DOHH2 (cell line): Measurements from ENCODE around the gene SMCO4.
"Not testable (repeated sequence)": the region's sequence is repeated elsewhere in the genome, so short reads cannot be mapped to it uniquely, and the experiment has no call there.

Experiments used
- H3F3A ChIP-seq: fragments of 200-600 bp; sonication (generic), shearing (Covaris generic); 2 replicates; pipeline ENCODE4 v1.6.0; 2016; ENCODE audit warnings: antibody characterized with exemption, mild to moderate bottlenecking; ENCODE audit not compliant: control insufficient read depth, insufficient read depth
- H3K27ac ChIP-seq: fragments of 200-600 bp; sonication (generic); 2 replicates; pipeline ENCODE4 v1.5.1; 2014; ENCODE audit warnings: low read depth, mild to moderate bottlenecking, low read length, moderate library complexity
- H3K27me3 ChIP-seq: fragments of 200-600 bp; sonication (generic); 2 replicates; pipeline ENCODE4 v1.6.1; 2014; ENCODE audit warnings: mild to moderate bottlenecking, low read length, mixed read lengths; ENCODE audit not compliant: control insufficient read depth
- H3K36me3 ChIP-seq: fragments of 200-600 bp; sonication (generic); 2 replicates; pipeline ENCODE4 v1.6.1; 2014; ENCODE audit warnings: mild to moderate bottlenecking, low read length, moderate library complexity, mixed read lengths; ENCODE audit not compliant: control insufficient read depth
- H3K4me1 ChIP-seq: fragments of 200-600 bp; sonication (generic); 2 replicates; pipeline ENCODE4 v1.6.1; 2014; ENCODE audit warnings: mild to moderate bottlenecking, low read length, mixed read lengths; ENCODE audit not compliant: control insufficient read depth
- H3K4me2 ChIP-seq: fragments of 200-600 bp; sonication (generic); 2 replicates; pipeline ENCODE4 v1.6.0; 2014; ENCODE audit warnings: mild to moderate bottlenecking, low read length, moderate library complexity
- H3K4me3 ChIP-seq: fragments of 200-600 bp; sonication (generic); 2 replicates; pipeline ENCODE4 v1.5.1; 2014; ENCODE audit warnings: mild to moderate bottlenecking, low read length, mixed read lengths
- H3K79me2 ChIP-seq: fragments of 200-600 bp; sonication (generic); 2 replicates; pipeline ENCODE4 v1.6.1; 2014; ENCODE audit warnings: mild to moderate bottlenecking, low read length, mixed read lengths; ENCODE audit not compliant: control insufficient read depth
- H3K9me2 ChIP-seq: fragments of 200-600 bp; sonication (generic); replicated peaks from 2 replicates; pipeline ENCODE4 v1.6.1; 2014; ENCODE audit warnings: mild to moderate bottlenecking, low read length, mixed read lengths; ENCODE audit not compliant: control insufficient read depth
- H3K9me3 ChIP-seq: fragments of 200-600 bp; sonication (generic); 2 replicates; pipeline ENCODE4 v1.6.1; 2014; ENCODE audit warnings: antibody characterized with exemption, low read length, mixed read lengths; ENCODE audit not compliant: control insufficient read depth, insufficient read depth
- H4K20me1 ChIP-seq: fragments of 200-600 bp; sonication (generic); 2 replicates; pipeline ENCODE4 v1.6.0; 2014; ENCODE audit warnings: low read depth, mild to moderate bottlenecking, antibody characterized with exemption, low read length, moderate library complexity; ENCODE audit not compliant: control insufficient read depth, insufficient read depth
- EZH2phosphoT487 ChIP-seq: fragments of 200-600 bp; sonication (generic); IDR thresholded peaks from 2 replicates; pipeline ENCODE4 v1.6.1; 2017; ENCODE audit warnings: borderline replicate concordance, mild to moderate bottlenecking, antibody characterized with exemption, low read length, moderate library complexity, mixed read lengths
- TF ChIP-seq, protein P1 (sequence below): fragments of 200-600 bp; sonication (generic); IDR thresholded peaks from one replicate; pipeline ENCODE4 v1.5.1; 2014; ENCODE audit warnings: antibody characterized with exemption, mild to moderate bottlenecking, low read depth, low read length; ENCODE audit not compliant: poor library complexity, severe bottlenecking

The SMCO4 gene

DNA sequence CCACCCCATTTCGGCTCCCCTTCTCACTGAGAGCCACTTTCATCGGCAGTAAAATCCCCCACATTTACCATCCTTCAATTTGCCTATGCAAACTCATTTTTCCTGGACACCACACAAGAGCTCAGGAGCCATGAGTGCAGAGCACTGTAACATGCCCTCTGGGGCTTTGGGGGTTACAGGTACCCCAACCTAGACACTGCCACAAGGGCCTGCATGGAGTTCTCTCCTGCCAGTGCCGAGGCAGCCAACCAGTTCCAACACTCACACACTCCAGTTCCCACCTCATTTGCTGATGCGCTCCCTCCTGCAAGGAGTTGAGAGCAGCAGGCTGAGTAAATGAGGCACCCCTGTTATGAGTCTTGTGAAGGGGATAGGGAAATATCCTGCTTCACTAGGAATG, 76.1 kb downstream of the SMCO4 start:
- Histone ChIP-seq H3K4me2 (no peak overlapping the region), H4K20me1 (no peaks in the 10 kb centered on the region), H3K9me3 (no peaks in the 10 kb centered on the region; the same call in 1 of the 2 replicates), H3K79me2 (no peaks in the 10 kb centered on the region), H3K27ac (no peak overlapping the region), H3K4me1 (no peaks in the 10 kb centered on the region), H3F3A (no peaks in the 10 kb centered on the region), H3K27me3 (no peaks in the 10 kb centered on the region), H3K4me3 (no peak overlapping the region), H3K36me3 (no peaks in the 10 kb centered on the region), H3K9me2 (no peaks in the 10 kb centered on the region)
- no peak for TF ChIP-seq EZH2phosphoT487
- TF ChIP-seq, protein P1, sequence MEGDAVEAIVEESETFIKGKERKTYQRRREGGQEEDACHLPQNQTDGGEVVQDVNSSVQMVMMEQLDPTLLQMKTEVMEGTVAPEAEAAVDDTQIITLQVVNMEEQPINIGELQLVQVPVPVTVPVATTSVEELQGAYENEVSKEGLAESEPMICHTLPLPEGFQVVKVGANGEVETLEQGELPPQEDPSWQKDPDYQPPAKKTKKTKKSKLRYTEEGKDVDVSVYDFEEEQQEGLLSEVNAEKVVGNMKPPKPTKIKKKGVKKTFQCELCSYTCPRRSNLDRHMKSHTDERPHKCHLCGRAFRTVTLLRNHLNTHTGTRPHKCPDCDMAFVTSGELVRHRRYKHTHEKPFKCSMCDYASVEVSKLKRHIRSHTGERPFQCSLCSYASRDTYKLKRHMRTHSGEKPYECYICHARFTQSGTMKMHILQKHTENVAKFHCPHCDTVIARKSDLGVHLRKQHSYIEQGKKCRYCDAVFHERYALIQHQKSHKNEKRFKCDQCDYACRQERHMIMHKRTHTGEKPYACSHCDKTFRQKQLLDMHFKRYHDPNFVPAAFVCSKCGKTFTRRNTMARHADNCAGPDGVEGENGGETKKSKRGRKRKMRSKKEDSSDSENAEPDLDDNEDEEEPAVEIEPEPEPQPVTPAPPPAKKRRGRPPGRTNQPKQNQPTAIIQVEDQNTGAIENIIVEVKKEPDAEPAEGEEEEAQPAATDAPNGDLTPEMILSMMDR: no peak

DNA sequence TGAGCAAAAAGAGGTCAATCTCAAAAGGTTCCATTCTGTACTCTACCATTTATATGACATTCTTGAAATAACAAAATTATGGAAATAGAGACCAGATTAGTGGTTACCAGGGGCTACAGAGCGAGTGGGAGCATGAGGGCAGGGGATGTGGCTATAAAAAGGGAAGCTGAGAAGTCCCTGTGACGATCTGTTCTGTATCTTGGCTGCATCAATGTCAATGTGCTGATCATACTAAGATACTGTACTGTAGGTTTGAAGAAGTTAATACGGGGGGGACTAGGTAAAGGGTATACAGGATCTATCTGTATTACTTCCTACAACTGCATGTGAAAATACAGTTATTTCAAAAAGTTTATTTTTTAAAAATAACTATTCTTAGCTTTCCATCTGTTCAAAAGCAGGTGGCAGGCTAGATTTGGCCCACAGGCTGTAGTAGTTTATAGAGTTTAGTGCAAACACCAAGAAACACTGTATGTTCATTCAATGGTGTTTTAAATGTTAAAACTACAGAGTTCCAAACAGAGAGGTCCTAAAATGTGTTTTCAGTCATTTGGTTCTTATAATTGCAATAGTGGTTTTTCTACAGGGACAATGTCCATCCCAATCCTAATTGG, 78.2 kb downstream of the SMCO4 start:
- H3K36me3 ChIP-seq: no peaks in the 10 kb centered on the region
- no peak for TF ChIP-seq EZH2phosphoT487
- TF ChIP-seq, protein P1: no peak
- no peaks in the 10 kb centered on the region for H3K4me1 ChIP-seq
- no peaks in the 10 kb centered on the region; the same call in 1 of the 2 replicates for H3K9me3 ChIP-seq
- no peaks in the 10 kb centered on the region for H3K27me3 ChIP-seq
- no peaks in the 10 kb centered on the region for H3K79me2 ChIP-seq
- no peaks in the 10 kb centered on the region for H3K9me2 ChIP-seq
- H4K20me1 ChIP-seq: no peaks in the 10 kb centered on the region
- H3K4me3 ChIP-seq: no peak overlapping the region
- no peak overlapping the region for H3K4me2 ChIP-seq
- no peak overlapping the region for H3K27ac ChIP-seq
- H3F3A ChIP-seq: no peaks in the 10 kb centered on the region

DNA sequence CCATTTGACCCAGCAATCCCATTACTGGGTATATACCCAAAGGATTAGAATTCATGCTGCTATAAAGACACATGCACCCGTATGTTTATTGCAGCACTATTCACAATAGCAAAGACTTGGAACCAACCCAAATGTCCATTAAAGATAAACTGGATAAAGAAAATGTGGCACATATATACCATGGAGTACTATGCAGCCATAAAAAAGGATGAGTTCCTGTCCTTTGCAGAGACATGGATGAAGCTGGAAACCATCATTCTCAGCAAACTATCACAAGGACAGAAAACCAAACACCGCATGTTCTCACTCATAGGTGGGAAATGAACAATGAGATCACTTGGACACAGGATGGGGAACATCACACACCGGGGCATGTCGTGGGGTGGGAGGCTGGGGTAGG, 79.5 kb downstream of the SMCO4 start:
- not testable (repeated sequence) for H3F3A ChIP-seq, H3K4me1 ChIP-seq, H3K9me3 ChIP-seq, H3K79me2 ChIP-seq, H3K4me3 ChIP-seq, H4K20me1 ChIP-seq, H3K27me3 ChIP-seq, H3K4me2 ChIP-seq, H3K36me3 ChIP-seq, H3K9me2 ChIP-seq, H3K27ac ChIP-seq

DNA sequence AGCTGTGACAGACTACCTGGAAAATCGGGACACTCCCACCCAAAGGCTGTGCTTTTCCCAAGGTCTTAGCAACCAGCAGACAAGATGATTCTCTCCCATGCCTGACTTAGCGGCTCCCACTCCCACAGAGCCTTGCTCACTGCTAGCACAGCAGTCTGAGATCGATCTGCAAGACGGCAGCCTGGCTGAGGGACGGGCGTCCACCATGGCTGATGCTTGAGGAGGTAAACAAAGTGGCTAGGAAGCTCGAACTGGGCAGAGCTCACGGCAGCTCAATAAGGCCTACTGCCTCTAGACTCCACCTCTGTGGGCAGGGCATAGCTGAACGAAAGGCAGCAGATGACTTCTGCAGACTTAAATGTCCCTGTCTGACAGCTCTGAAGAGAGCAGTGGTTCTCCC, 84.9 kb downstream of the SMCO4 start:
- H3K79me2 ChIP-seq: no peaks in the 10 kb centered on the region
- no peaks in the 10 kb centered on the region for H3K9me2 ChIP-seq
- H3K27me3 ChIP-seq: no peaks in the 10 kb centered on the region
- no peaks in the 10 kb centered on the region for H3K36me3 ChIP-seq
- H4K20me1 ChIP-seq: no peaks in the 10 kb centered on the region
- H3F3A ChIP-seq: no peaks in the 10 kb centered on the region
- no peaks in the 10 kb centered on the region for H3K9me3 ChIP-seq
- H3K4me1 ChIP-seq: no peaks in the 10 kb centered on the region
- TF ChIP-seq EZH2phosphoT487: no peak
- TF ChIP-seq, protein P1: no peak
- H3K4me2 ChIP-seq: no peak overlapping the region
- no peak overlapping the region for H3K4me3 ChIP-seq
- H3K27ac ChIP-seq: no peak overlapping the region
